Esophagus squamous epithelium (tissue), 4 donors: ENCODE data around the gene UBA7.

Experiments used
- CTCF ChIP-seq, 6 experiments: fragments of 450-650 bp in 4 of 6; fragments of 200-600 bp in 2 of 6; sonication (generic) in 2 of 6; IDR thresholded peaks; one replicate each; pipeline ENCODE4 v1.5.1; 2016 to 2019; ENCODE audit warnings: antibody characterized with exemption in 6 of 6, mild to moderate bottlenecking in 4 of 6, moderate library complexity in 4 of 6
- POLR2A ChIP-seq, 4 donors: fragments of 450-650 bp; IDR thresholded peaks; one replicate each; pipeline ENCODE4 v1.6.1; 2017; ENCODE audit warnings: antibody characterized with exemption in 4 of 4, mild to moderate bottlenecking in 4 of 4, moderate library complexity in 3 of 4

GRCh38 chr3:49844464-49845183 is 30.9 kb upstream of the UBA7 start:
- TF ChIP-seq CTCF (IDR thresholded peaks at IDR 0.05) (no peak), POLR2A (IDR thresholded peaks at IDR 0.05) (no peak)
